Gastroesophageal sphincter (tissue), 3 donors: Measurements from ENCODE around the gene UCHL5.

Experiments used
- EP300 ChIP-seq: sonication (generic); formaldehyde crosslinking; IDR thresholded peaks from one replicate; pipeline ENCODE4 v1.6.1; 2017; ENCODE audit warnings: antibody characterized with exemption, mild to moderate bottlenecking
- POLR2A ChIP-seq, 2 donors: fragments of 450-650 bp; IDR thresholded peaks; one replicate each; pipeline ENCODE4 v1.6.1; 2017; ENCODE audit warnings: antibody characterized with exemption in 2 of 2, mild to moderate bottlenecking in 2 of 2, moderate library complexity in 1 of 2
- POLR2AphosphoS5 ChIP-seq: sonication (generic); formaldehyde crosslinking; IDR thresholded peaks from one replicate; pipeline ENCODE4 v1.6.1; 2017; ENCODE audit warnings: antibody characterized with exemption
- TF ChIP-seq, protein P1 (sequence below), 4 experiments: fragments of 200-600 bp in 2 of 4; fragments of 450-650 bp in 2 of 4; sonication (generic) in 1 of 4; IDR thresholded peaks; one replicate each; pipeline ENCODE4 v1.5.1; 2017 to 2019; ENCODE audit warnings: antibody characterized with exemption in 4 of 4, mild to moderate bottlenecking in 2 of 4, moderate library complexity in 2 of 4

DNA sequence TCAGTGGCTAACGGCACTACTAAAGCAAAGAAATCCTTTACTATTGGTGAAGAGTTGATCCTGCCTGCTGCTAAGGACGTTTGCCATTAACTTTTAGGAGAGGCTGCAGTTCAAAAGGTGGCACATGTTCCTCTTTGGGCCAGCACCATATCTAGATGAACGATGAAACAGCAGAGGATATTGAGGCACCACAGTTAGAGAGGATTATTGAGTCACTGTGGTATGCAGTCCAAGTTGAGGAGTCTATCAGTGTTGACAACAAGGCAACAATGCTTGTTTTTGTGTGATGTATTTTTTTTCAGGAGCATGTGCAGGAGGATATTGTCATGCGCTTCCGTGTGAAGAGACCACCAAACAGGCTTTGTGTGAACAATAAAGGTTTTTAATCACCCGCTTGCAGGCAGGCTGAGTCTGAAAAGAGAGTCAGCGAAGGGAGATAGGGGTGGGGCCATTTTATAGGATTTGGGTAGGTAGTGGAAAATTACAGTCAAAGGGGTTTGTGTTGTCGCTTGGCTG, 80.9 kb downstream of the UCHL5 start:
- TF ChIP-seq POLR2AphosphoS5: no peak
- TF ChIP-seq, protein P1, sequence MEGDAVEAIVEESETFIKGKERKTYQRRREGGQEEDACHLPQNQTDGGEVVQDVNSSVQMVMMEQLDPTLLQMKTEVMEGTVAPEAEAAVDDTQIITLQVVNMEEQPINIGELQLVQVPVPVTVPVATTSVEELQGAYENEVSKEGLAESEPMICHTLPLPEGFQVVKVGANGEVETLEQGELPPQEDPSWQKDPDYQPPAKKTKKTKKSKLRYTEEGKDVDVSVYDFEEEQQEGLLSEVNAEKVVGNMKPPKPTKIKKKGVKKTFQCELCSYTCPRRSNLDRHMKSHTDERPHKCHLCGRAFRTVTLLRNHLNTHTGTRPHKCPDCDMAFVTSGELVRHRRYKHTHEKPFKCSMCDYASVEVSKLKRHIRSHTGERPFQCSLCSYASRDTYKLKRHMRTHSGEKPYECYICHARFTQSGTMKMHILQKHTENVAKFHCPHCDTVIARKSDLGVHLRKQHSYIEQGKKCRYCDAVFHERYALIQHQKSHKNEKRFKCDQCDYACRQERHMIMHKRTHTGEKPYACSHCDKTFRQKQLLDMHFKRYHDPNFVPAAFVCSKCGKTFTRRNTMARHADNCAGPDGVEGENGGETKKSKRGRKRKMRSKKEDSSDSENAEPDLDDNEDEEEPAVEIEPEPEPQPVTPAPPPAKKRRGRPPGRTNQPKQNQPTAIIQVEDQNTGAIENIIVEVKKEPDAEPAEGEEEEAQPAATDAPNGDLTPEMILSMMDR (IDR thresholded peaks at IDR 0.05): no peak
- no peak for TF ChIP-seq POLR2A (IDR thresholded peaks at IDR 0.05)
- no peak for TF ChIP-seq EP300
